ENCODE measurements around the gene HPX. TPM values are rescaled to one million over a fixed set of nuclear protein-coding genes. Genes with fewer than 3 reads are reported as not detected.

Gene HPX
- total RNA-seq, 1 experiment from 2014 or later = 1.2 TPM

GRCh38 chr11:6403539-6403938, 37.2 kb downstream of the HPX start:
- H3K79me1 ChIP-seq (ENCODE audit: insufficient read depth, low read depth, low read length, poor library complexity, severe bottlenecking) = no peaks in the 10 kb centered on the region
- no peak overlapping the region for H3K23ac ChIP-seq (ENCODE audit: insufficient read length, low read depth, low read length)
- H4K91ac ChIP-seq (ENCODE audit: insufficient read length, low read depth, low read length) = no peak overlapping the region
- Mint-ChIP-seq H3K27ac (no peak overlapping the region), H3K4me1 (peaks cover 7 to 23% of the 10 kb centered on the region in 2 experiments), H3K27me3 (ENCODE audit: low read depth) (no peaks in the 10 kb centered on the region), H3K4me3 (no peak overlapping the region), H3K9me3 (no peaks in the 10 kb centered on the region), H3K36me3 (ENCODE audit: insufficient read depth in 1 of 3, low read depth in 3 of 3) (peaks cover 0 to 13% (median 12%) of the 10 kb centered on the region in 3 experiments; a peak in 2 of 7 replicates)
- no peak overlapping the region for H3K18ac ChIP-seq (ENCODE audit: insufficient read length, low read depth, low read length)
- no CpG with 5 or more reads among the region's 8 CpGs for WGBS (ENCODE audit: extremely low coverage, insufficient read length, low lambda C conversion rate)
- no peaks in the 10 kb centered on the region for H3K79me2 ChIP-seq (ENCODE audit: insufficient read depth, low read length)
- no peak overlapping the region for H3K56ac ChIP-seq (ENCODE audit: insufficient read length, low read depth, low read length)
- H3K14ac ChIP-seq (ENCODE audit: insufficient read depth, low read length) = no peak overlapping the region; the same call in 1 of the 2 replicates
- H3K4me1 ChIP-seq (ENCODE audit: insufficient read depth, low read length) = no peaks in the 10 kb centered on the region
- H2BK20ac ChIP-seq (ENCODE audit: low read depth, low read length, poor library complexity, severe bottlenecking) = no peak overlapping the region
- H3K4me2 ChIP-seq (ENCODE audit: insufficient read depth, insufficient read length, low read length) = no peak overlapping the region
- no peak overlapping the region for H2AK5ac ChIP-seq (ENCODE audit: insufficient read length, low read length)
- DNase-seq = peak; percentile 22
- H2BK12ac ChIP-seq (ENCODE audit: insufficient read length, low read depth, low read length) = no peak overlapping the region
- H4K20me1 ChIP-seq (ENCODE audit: control insufficient read depth, insufficient read depth, insufficient read length) = no peaks in the 10 kb centered on the region
- no peak overlapping the region for H3K27ac ChIP-seq (ENCODE audit: insufficient read length, low read depth, low read length)
- no peak overlapping the region for H3K9ac ChIP-seq (ENCODE audit: extremely low read depth, insufficient read length, low read length)
- H3K23me2 ChIP-seq (ENCODE audit: insufficient read length, low read depth, low read length, poor library complexity, severe bottlenecking) = no peaks in the 10 kb centered on the region
- no peak overlapping the region for H4K5ac ChIP-seq (ENCODE audit: insufficient read length, low read depth, low read length)
- H3T11ph ChIP-seq (ENCODE audit: low read length) = no peak overlapping the region
- no peak overlapping the region for H3K4ac ChIP-seq (ENCODE audit: low read depth, low read length)
- TF ChIP-seq CTCF (conservative IDR thresholded peaks at IDR 0.05) = no peak
- H2AFZ ChIP-seq (ENCODE audit: low read length) = no peak overlapping the region
- H2BK15ac ChIP-seq (ENCODE audit: low read depth, low read length) = no peak overlapping the region
- H4K8ac ChIP-seq (replicated peaks; ENCODE audit: insufficient read length, low read depth, low read length) = no peak overlapping the region
- H2BK120ac ChIP-seq (ENCODE audit: low read depth, low read length, poor library complexity, severe bottlenecking) = no peak overlapping the region
- H3K9me3 ChIP-seq (ENCODE audit: control insufficient read depth, low read depth, low read length) = no peaks in the 10 kb centered on the region
- no peaks in the 10 kb centered on the region for H3K27me3 ChIP-seq (ENCODE audit: insufficient read depth, low read length)
- no peak overlapping the region for H2BK5ac ChIP-seq (ENCODE audit: insufficient read length, low read length)
